ENCODE results near the gene MVP.

The MVP gene

DNA sequence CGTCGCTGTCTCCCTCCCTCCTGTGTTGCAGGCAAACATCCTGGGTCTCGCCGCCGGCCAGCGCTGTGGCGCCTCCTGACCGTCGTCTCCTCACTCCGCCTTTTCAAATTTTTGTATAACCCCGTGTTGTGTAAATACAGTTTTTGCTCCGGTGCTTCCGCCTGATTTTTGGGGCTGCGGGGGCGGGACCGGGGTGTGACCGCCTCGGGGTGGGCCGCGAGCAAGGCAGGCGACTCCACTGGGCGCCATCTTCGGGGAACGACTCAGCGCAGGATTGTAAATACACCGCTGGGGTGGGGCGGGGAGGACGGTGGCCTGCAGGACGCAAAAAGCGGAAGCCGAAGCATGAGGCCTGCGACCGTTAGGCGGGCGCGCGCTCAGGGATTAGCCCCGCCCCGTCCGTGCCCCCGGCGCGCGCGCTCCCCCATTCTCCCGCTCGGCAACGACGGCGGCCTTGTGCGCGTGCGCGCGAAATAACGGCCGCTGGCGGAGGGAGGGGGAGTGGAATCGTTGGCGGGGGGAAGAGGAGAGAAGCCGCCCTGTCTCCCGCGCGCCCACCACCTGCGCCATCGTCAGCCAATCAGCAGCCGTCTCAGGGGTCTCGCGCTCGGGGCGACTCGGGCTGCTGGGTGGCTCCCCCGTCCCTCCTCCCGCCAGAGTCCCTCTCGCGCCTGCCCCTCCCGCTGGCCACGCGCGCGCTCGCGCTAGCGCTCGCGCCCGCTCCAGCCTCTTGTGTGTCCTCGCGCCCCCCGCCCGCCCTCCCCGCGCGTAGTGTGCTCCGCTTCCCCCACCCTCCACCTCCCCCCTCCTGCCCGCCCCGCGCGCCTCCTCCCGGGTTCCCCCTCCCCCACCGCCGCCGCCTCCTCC lies 14.8 kb upstream of the MVP start:
- H3K9me3 ChIP-seq (ENCODE audit: severe bottlenecking), result no peaks in the 10 kb centered on the region
- peak overlapping the region; percentile 94 for H3K27ac ChIP-seq
- no peaks in the 10 kb centered on the region for H3K27me3 ChIP-seq (ENCODE audit: insufficient read depth, low read depth, severe bottlenecking)
- TF ChIP-seq, protein P1, sequence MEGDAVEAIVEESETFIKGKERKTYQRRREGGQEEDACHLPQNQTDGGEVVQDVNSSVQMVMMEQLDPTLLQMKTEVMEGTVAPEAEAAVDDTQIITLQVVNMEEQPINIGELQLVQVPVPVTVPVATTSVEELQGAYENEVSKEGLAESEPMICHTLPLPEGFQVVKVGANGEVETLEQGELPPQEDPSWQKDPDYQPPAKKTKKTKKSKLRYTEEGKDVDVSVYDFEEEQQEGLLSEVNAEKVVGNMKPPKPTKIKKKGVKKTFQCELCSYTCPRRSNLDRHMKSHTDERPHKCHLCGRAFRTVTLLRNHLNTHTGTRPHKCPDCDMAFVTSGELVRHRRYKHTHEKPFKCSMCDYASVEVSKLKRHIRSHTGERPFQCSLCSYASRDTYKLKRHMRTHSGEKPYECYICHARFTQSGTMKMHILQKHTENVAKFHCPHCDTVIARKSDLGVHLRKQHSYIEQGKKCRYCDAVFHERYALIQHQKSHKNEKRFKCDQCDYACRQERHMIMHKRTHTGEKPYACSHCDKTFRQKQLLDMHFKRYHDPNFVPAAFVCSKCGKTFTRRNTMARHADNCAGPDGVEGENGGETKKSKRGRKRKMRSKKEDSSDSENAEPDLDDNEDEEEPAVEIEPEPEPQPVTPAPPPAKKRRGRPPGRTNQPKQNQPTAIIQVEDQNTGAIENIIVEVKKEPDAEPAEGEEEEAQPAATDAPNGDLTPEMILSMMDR (IDR thresholded peaks at IDR 0.05; ENCODE audit: low read depth, low read length), result no peak
- H3K4me3 ChIP-seq (ENCODE audit: low read depth, low read length), result peak overlapping the region; percentile 73
- peak; percentile 98 for DNase-seq
- H3K36me3 ChIP-seq, result peaks cover 75% of the 10 kb centered on the region

GRCh38 chr16:29806099-29806579 lies 14.1 kb upstream of the MVP start, which contains the start of gene MAZ:
Gene MAZ (plus strand): TSS chr16:29806529. CDS start chr16:29806702, 173 bp downstream.
- no peaks in the 10 kb centered on the region for H3K27me3 ChIP-seq (ENCODE audit: insufficient read depth, low read depth, severe bottlenecking)
- H3K27ac ChIP-seq, result peak within 1 kb of the TSS; percentile 96
- TF ChIP-seq, protein P1 (IDR thresholded peaks at IDR 0.05; ENCODE audit: low read depth, low read length), result no peak
- peaks cover 72% of the 10 kb centered on the region for H3K36me3 ChIP-seq
- no peaks in the 10 kb centered on the region for H3K9me3 ChIP-seq (ENCODE audit: severe bottlenecking)
- H3K4me3 ChIP-seq (ENCODE audit: low read depth, low read length), result peak within 1 kb of the TSS; percentile 78
- DNase-seq, result no peak

- TF ChIP-seq, protein P1 (IDR thresholded peaks at IDR 0.05; ENCODE audit: low read depth, low read length), result no peak
- Histone ChIP-seq H3K36me3 (peaks cover 65% of the 10 kb centered on the region), H3K27me3 (ENCODE audit: insufficient read depth, low read depth, severe bottlenecking) (no peaks in the 10 kb centered on the region), H3K27ac (peak overlapping the region; percentile 96), H3K9me3 (ENCODE audit: severe bottlenecking) (no peaks in the 10 kb centered on the region), H3K4me3 (ENCODE audit: low read depth, low read length) (peak overlapping the region; percentile 78)
- DNase-seq, result peak; percentile 90
These were observed 13.4 kb upstream of the MVP start for GRCh38 chr16:29806641-29807425.

DNA sequence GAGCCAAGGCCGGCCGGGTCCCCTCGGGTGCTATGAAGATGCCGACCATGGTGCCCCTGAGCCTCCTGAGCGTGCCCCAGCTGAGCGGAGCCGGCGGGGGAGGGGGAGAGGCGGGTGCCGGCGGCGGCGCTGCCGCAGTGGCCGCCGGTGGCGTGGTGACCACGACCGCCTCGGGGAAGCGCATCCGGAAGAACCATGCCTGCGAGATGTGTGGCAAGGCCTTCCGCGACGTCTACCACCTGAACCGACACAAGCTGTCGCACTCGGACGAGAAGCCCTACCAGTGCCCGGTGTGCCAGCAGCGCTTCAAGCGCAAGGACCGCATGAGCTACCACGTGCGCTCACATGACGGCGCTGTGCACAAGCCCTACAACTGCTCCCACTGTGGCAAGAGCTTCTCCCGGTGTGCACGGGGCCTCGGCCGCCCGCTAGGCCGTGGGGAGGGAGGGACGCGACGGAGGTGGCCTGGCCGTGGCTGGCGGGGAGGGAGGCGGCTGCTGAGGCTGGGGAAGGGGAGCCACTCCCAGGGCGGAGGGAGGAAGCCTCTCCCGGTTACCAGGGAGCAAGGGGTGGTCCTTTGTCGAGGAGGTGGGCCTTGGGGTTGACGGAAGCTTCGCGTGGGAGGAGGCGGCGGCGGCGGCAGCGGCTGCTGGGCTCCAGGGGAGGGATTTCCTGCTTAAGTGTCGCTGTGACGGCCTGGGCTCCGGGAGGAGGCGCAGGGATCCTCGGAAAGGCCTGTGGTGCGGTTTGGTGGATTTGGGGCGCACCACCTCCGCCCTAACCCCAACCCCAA lies 12.6 kb upstream of the MVP start:
- Histone ChIP-seq H3K27ac (peak overlapping the region; percentile 94), H3K4me3 (ENCODE audit: low read depth, low read length) (peak overlapping the region; percentile 78), H3K36me3 (peaks cover 58% of the 10 kb centered on the region), H3K9me3 (ENCODE audit: severe bottlenecking) (no peaks in the 10 kb centered on the region), H3K27me3 (ENCODE audit: insufficient read depth, low read depth, severe bottlenecking) (no peaks in the 10 kb centered on the region)
- DNase-seq, result peak; percentile 73
- TF ChIP-seq, protein P1 (IDR thresholded peaks at IDR 0.05; ENCODE audit: low read depth, low read length), result peak; percentile 85

- H3K27ac ChIP-seq, result peak overlapping the region; percentile 94
- H3K4me3 ChIP-seq (ENCODE audit: low read depth, low read length), result peak overlapping the region; percentile 78
- H3K27me3 ChIP-seq (ENCODE audit: insufficient read depth, low read depth, severe bottlenecking), result no peaks in the 10 kb centered on the region
- no peaks in the 10 kb centered on the region for H3K9me3 ChIP-seq (ENCODE audit: severe bottlenecking)
- TF ChIP-seq, protein P1 (IDR thresholded peaks at IDR 0.05; ENCODE audit: low read depth, low read length), result no peak
- peaks cover 51% of the 10 kb centered on the region for H3K36me3 ChIP-seq
- DNase-seq, result peak; percentile 53
These were observed 11.9 kb upstream of the MVP start for GRCh38 chr16:29808219-29808900.
